ENCODE data around the gene ACVR1B. TPM values are rescaled to one million over a fixed set of nuclear protein-coding genes. Genes with fewer than 3 reads are reported as not detected.

The ACVR1B gene
- total RNA-seq, 1 donor from 2014 or later: 8.5 TPM

- no peaks in the 10 kb centered on the region for H3K9me3 ChIP-seq (replicated peaks)
- peaks cover 31% of the 10 kb centered on the region for H3K36me3 ChIP-seq
- no peak for DNase-seq
- H3K27ac ChIP-seq (replicated peaks): peak overlapping the region; percentile 82
- TF ChIP-seq, protein P1, sequence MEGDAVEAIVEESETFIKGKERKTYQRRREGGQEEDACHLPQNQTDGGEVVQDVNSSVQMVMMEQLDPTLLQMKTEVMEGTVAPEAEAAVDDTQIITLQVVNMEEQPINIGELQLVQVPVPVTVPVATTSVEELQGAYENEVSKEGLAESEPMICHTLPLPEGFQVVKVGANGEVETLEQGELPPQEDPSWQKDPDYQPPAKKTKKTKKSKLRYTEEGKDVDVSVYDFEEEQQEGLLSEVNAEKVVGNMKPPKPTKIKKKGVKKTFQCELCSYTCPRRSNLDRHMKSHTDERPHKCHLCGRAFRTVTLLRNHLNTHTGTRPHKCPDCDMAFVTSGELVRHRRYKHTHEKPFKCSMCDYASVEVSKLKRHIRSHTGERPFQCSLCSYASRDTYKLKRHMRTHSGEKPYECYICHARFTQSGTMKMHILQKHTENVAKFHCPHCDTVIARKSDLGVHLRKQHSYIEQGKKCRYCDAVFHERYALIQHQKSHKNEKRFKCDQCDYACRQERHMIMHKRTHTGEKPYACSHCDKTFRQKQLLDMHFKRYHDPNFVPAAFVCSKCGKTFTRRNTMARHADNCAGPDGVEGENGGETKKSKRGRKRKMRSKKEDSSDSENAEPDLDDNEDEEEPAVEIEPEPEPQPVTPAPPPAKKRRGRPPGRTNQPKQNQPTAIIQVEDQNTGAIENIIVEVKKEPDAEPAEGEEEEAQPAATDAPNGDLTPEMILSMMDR (IDR thresholded peaks at IDR 0.05; ENCODE audit: borderline replicate concordance): no peak
- no peak overlapping the region for H3K4me3 ChIP-seq
- no peaks in the 10 kb centered on the region for H3K27me3 ChIP-seq (ENCODE audit: low read depth)
- peaks cover 70% of the 10 kb centered on the region for H3K4me1 ChIP-seq
- intact Hi-C loops (cut with micrococcal nuclease): no loop called here
These were observed 30.3 kb upstream of the ACVR1B start for GRCh38 chr12:51921017-51921725.

DNA sequence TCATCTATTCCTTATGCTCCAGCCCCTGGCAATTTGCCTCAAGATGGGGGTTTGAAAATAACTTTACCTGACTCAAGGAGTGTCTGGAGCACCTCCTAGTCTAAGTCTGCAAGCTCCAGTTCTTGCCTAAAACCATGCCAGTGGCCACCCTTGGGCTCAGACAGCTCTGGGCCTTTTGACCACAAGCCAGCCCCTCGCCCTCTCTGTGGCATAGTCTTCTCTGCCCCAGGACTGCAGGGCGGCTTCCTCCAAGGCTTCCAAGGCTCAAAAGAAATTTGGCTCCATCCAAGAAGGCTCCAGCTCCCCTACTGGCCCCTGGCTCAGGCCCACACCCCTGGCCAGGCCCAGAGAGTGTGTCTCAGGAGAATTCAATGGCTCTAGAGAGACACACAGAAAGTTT, 29.4 kb upstream of the ACVR1B start:
- Histone ChIP-seq H3K27me3 (ENCODE audit: low read depth) (no peaks in the 10 kb centered on the region), H3K27ac (replicated peaks) (peak overlapping the region; percentile 82), H3K9me3 (replicated peaks) (no peaks in the 10 kb centered on the region), H3K4me1 (peaks cover 68% of the 10 kb centered on the region), H3K36me3 (peaks cover 27% of the 10 kb centered on the region), H3K4me3 (no peak overlapping the region)
- intact Hi-C loops (cut with micrococcal nuclease): no loop called here
- TF ChIP-seq, protein P1 (IDR thresholded peaks at IDR 0.05; ENCODE audit: borderline replicate concordance): no peak
- DNase-seq: no peak

- no peaks in the 10 kb centered on the region for H3K27me3 ChIP-seq (ENCODE audit: low read depth)
- intact Hi-C loops (cut with micrococcal nuclease): no loop called here
- no peaks in the 10 kb centered on the region for H3K9me3 ChIP-seq (replicated peaks)
- H3K4me1 ChIP-seq: peaks cover 61% of the 10 kb centered on the region
- DNase-seq: no peak
- peaks cover 21% of the 10 kb centered on the region for H3K36me3 ChIP-seq
- H3K4me3 ChIP-seq: peak overlapping the region; percentile 38
- TF ChIP-seq, protein P1 (IDR thresholded peaks at IDR 0.05; ENCODE audit: borderline replicate concordance): no peak
- H3K27ac ChIP-seq (replicated peaks): peak overlapping the region; percentile 82
These were observed 28.6 kb upstream of the ACVR1B start for GRCh38 chr12:51922762-51923505.

DNA sequence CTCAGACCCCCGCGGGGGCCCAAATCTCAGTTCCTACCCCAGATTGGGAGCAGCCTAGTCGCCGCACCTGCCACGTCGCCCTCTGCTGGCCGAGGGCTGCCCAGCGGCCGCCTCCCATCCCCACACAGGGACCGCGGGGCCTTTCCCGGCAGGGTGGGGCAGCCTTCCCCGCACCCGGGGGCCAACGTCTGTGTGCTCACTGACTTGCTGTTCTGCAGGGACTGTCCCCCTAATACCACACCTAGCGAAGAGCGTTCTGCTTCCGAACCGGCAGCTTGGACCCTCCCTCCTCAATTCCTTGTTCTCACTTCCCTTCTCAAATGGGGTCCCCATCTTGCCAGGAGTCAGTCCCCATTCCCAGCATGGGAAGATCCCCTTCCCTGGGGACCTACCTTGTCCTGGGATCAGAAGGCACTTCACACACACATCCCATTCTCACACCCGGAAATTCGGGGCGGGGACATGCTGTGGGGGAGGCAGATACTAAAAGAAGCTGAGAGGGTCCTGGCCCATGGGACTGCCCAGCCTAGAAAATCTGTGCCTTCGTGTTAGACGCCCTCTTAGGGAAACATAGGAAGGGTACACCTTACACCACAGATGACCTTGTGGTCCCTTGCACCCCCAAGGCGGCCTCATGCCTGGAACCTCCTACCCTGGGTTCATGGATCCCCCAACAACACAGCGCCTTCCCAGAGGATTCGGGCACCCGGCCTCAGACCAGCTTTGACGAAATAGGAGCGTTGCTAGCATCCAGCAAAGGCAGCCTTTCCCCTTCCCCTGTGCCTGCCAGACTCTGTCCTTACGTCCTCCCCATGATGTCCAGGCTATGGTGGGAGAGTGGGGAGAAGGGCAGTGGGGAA, 27.8 kb upstream of the ACVR1B start:
- no peaks in the 10 kb centered on the region for H3K9me3 ChIP-seq (replicated peaks)
- TF ChIP-seq, protein P1 (IDR thresholded peaks at IDR 0.05; ENCODE audit: borderline replicate concordance): peak; percentile 93
- peak overlapping the region; percentile 82 for H3K27ac ChIP-seq (replicated peaks)
- H3K27me3 ChIP-seq (ENCODE audit: low read depth): no peaks in the 10 kb centered on the region
- H3K4me3 ChIP-seq: peak overlapping the region; percentile 38
- H3K36me3 ChIP-seq: peaks cover 13% of the 10 kb centered on the region
- peaks cover 55% of the 10 kb centered on the region for H3K4me1 ChIP-seq
- DNase-seq: peak; percentile 76
- intact Hi-C loops (cut with micrococcal nuclease): no loop called here

DNA sequence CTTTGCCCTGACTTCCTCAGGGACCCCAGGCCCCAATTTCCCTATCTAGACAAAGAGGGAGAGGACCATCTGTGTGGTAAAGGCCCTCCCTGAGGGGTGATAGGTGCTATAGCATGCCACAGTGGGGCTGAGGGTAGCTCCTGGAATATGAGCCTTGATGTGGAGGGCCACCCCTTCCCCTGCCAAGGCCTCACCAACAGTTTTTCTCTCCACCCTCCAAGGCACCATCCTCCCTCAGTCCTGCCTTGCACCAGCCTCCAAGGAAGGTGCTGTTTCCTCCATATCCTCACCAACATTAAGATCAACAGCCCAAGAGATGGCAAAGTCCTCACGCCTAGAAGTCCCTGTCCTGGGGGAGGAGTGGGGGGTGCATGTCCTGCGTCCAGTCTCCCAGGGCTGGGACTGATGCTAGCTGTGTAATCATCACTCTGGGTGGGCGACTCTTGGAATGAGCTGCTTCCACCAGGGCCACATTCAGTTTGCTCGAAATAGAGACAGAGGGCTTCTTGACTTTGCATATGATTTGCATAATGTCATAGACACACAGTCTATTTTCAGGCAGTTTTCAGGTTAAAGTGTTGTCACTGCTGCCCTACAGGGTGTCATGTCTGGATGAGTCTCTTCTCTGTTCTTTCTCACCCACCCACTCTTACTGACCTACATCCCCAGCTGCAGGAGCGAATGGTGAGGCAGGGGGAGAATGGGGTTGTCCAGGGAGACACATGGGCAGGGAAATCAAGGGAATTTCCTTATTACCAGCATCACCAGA, 26.8 kb upstream of the ACVR1B start:
- no peaks in the 10 kb centered on the region for H3K27me3 ChIP-seq (ENCODE audit: low read depth)
- no peaks in the 10 kb centered on the region for H3K9me3 ChIP-seq (replicated peaks)
- TF ChIP-seq, protein P1 (IDR thresholded peaks at IDR 0.05; ENCODE audit: borderline replicate concordance): no peak
- DNase-seq: no peak
- peak overlapping the region; percentile 82 for H3K27ac ChIP-seq (replicated peaks)
- intact Hi-C loops (cut with micrococcal nuclease): no loop called here
- no peak overlapping the region for H3K4me3 ChIP-seq
- peaks cover 55% of the 10 kb centered on the region for H3K4me1 ChIP-seq
- peaks cover 5% of the 10 kb centered on the region for H3K36me3 ChIP-seq

All from left ventricle myocardium inferior (tissue), 1 donor.